SK-N-MC (cell line): ENCODE data around the gene PSMD13.
"Not testable (repeated sequence)": the region's sequence is repeated elsewhere in the genome, so short reads cannot be mapped to it uniquely, and the experiment has no call there.

Source experiments
- DNase-seq: peaks from one replicate; pipeline ENCODE4 v3.0.0-alpha.2; 2011; ENCODE audit warnings: low read depth, low spot score
- H3K27ac ChIP-seq: fragments of 200-600 bp; sonication (generic); 2 replicates; pipeline ENCODE4 v1.5.1; 2016; ENCODE audit warnings: mixed run types
- H3K36me3 ChIP-seq: fragments of 200-600 bp; sonication (generic); 2 replicates; pipeline ENCODE4 v1.6.1; 2017; ENCODE audit warnings: antibody characterized with exemption, low read length, mixed read lengths; ENCODE audit not compliant: insufficient read depth
- H3K4me3 ChIP-seq: fragments of 200-600 bp; sonication (generic); 2 replicates; pipeline ENCODE4 v1.5.1; 2016
- H3K9ac ChIP-seq: fragments of 200-600 bp; sonication (generic); 2 replicates; pipeline ENCODE4 v1.8.0; 2017; ENCODE audit warnings: mixed run types, mixed read lengths; ENCODE audit not compliant: insufficient read length
- H3K9me3 ChIP-seq: fragments of 200-600 bp; sonication (generic); 2 replicates; pipeline ENCODE4 v1.6.1; 2017; ENCODE audit warnings: low read depth, mild to moderate bottlenecking, antibody characterized with exemption, low read length, moderate library complexity, mixed read lengths
- EZH2 ChIP-seq: fragments of 200-600 bp; sonication (generic); IDR thresholded peaks from one replicate; pipeline ENCODE4 v1.6.1; 2017; ENCODE audit warnings: antibody characterized with exemption
- POLR2AphosphoS5 ChIP-seq: IDR thresholded peaks from 2 replicates; pipeline ENCODE4 v1.6.1; 2012; ENCODE audit warnings: mild to moderate bottlenecking, low read depth, low read length, borderline replicate concordance

The PSMD13 gene

GRCh38 chr11:236774-237767 is at the start of gene PSMD13:
Gene PSMD13, plus strand, starts transcription at chr11:236976. Its CDS starts 74 bp downstream, at chr11:237050.
- Histone ChIP-seq H3K9ac (peak within 1 kb of the TSS; percentile 92), H3K4me3 (peak within 1 kb of the TSS; percentile 91), H3K9me3 (no peaks in the 10 kb centered on the region), H3K27ac (peak within 1 kb of the TSS; percentile 76), H3K36me3 (peaks cover 27% of the 10 kb centered on the region)
- TF ChIP-seq EZH2: no peak
- TF ChIP-seq POLR2AphosphoS5: peak; percentile 79
- peak; percentile 37 for DNase-seq

GRCh38 chr11:189200-189783 is 47.5 kb upstream of the PSMD13 start:
- not testable (repeated sequence) for H3K4me3 ChIP-seq, H3K9ac ChIP-seq, H3K27ac ChIP-seq, H3K36me3 ChIP-seq, DNase-seq, H3K9me3 ChIP-seq

GRCh38 chr11:189843-190311 is 46.9 kb upstream of the PSMD13 start:
- DNase-seq, H3K9ac ChIP-seq, H3K27ac ChIP-seq, H3K4me3 ChIP-seq, H3K9me3 ChIP-seq, H3K36me3 ChIP-seq: not testable (repeated sequence)

- H3K9ac ChIP-seq, H3K36me3 ChIP-seq, DNase-seq: not testable (repeated sequence)
These were observed 46.2 kb upstream of the PSMD13 start for GRCh38 chr11:190546-190945.

GRCh38 chr11:191490-192478 is 45.0 kb upstream of the PSMD13 start:
- DNase-seq, H3K9me3 ChIP-seq, H3K27ac ChIP-seq, H3K9ac ChIP-seq, H3K36me3 ChIP-seq, H3K4me3 ChIP-seq: not testable (repeated sequence)

More at GRCh38 chr11:190546-190945, 46.2 kb upstream of the PSMD13 start:
- not testable (repeated sequence) for H3K27ac ChIP-seq, H3K4me3 ChIP-seq, H3K9me3 ChIP-seq

- not testable (repeated sequence) for H3K9ac ChIP-seq, H3K36me3 ChIP-seq, DNase-seq, H3K4me3 ChIP-seq, H3K27ac ChIP-seq, H3K9me3 ChIP-seq
These were observed 44.1 kb upstream of the PSMD13 start, which contains the start of gene SCGB1C1 for GRCh38 chr11:192674-193128. Gene SCGB1C1, plus strand, starts transcription at chr11:193078. Its CDS starts 22 bp downstream, at chr11:193100.

GRCh38 chr11:193481-193880 is 43.3 kb upstream of the PSMD13 start:
- H3K4me3 ChIP-seq, DNase-seq, H3K9ac ChIP-seq: not testable (repeated sequence)

GRCh38 chr11:196786-197731 is 39.7 kb upstream of the PSMD13 start:
- no peak overlapping the region for H3K9ac ChIP-seq
- no peak overlapping the region for H3K27ac ChIP-seq
- H3K36me3 ChIP-seq: no peaks in the 10 kb centered on the region
- no peak overlapping the region for H3K4me3 ChIP-seq
- TF ChIP-seq EZH2 (no peak), POLR2AphosphoS5 (no peak)
- no peaks in the 10 kb centered on the region for H3K9me3 ChIP-seq
- no peak for DNase-seq

More at GRCh38 chr11:193481-193880, 43.3 kb upstream of the PSMD13 start:
- H3K36me3 ChIP-seq, H3K27ac ChIP-seq, H3K9me3 ChIP-seq: not testable (repeated sequence)
